ENCODE measurements around the gene DDX24. TPM values are rescaled to one million over a fixed set of nuclear protein-coding genes. Genes with fewer than 3 reads are reported as not detected.

The DDX24 gene
- total and polyA plus RNA-seq, 11 donors, result 113 to 268 (median 204) TPM

DNA sequence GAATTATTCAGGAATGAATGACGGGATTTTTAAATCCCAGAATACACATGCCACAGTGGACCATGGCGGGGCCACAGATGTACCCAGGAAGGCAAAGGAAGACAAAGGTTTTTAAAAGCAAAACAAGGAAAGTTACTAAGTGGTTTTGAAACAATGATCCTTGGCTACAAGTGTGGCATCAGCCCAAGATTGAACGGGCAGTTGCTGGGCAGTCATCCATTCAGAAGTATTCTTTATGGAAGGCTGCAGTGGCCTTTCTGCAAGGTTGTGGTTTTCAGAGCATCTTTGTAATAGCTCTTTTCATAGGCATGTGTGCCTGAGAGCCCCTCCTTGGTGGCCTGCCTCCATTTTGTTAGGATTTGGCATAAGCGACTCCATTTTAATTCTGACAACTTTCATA is 16.1 kb upstream of the DDX24 start:
- 95 to 100% (median 96%) methylated on average over 4 of the region's 4 CpGs for WGBS, 4 donors
- ATAC-seq (no peak), DNase-seq (no peak)
- Histone ChIP-seq H3K4me1 (no peaks in the 10 kb centered on the region), H3K4me3 (no peak overlapping the region), H3K9me3 (no peaks in the 10 kb centered on the region), H3K27ac (no peak overlapping the region), H3K27me3 (no peaks in the 10 kb centered on the region), H3K36me3 (peaks cover 0 to 7% (median 0%) of the 10 kb centered on the region in 9 donors)
- intact Hi-C loops (cut with DNase I), result no loop called here
- no peak for TF ChIP-seq POLR2A (IDR thresholded peaks at IDR 0.05)
- TF ChIP-seq, protein P1, sequence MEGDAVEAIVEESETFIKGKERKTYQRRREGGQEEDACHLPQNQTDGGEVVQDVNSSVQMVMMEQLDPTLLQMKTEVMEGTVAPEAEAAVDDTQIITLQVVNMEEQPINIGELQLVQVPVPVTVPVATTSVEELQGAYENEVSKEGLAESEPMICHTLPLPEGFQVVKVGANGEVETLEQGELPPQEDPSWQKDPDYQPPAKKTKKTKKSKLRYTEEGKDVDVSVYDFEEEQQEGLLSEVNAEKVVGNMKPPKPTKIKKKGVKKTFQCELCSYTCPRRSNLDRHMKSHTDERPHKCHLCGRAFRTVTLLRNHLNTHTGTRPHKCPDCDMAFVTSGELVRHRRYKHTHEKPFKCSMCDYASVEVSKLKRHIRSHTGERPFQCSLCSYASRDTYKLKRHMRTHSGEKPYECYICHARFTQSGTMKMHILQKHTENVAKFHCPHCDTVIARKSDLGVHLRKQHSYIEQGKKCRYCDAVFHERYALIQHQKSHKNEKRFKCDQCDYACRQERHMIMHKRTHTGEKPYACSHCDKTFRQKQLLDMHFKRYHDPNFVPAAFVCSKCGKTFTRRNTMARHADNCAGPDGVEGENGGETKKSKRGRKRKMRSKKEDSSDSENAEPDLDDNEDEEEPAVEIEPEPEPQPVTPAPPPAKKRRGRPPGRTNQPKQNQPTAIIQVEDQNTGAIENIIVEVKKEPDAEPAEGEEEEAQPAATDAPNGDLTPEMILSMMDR (IDR thresholded peaks at IDR 0.05), result no peak

DNA sequence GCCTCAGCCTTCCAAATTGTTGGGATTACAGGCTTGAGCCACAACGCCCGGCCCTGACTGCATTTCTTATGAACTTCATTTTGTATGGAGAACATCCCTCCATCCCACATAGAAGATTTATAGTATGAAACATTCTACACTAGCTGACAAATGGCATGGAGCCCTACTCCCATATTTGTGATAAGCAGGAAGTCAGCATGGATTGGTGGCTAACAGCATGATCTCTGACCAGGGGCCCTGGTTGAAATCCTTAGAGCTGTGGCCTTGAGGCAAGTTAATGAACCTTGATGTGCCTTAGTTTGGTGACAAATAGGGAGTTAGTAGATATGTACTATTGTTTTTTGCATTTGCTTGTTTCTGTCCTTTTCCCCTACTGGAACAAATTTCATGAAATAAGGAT is 12.4 kb upstream of the DDX24 start:
- DNase-seq (no peak), ATAC-seq (no peak)
- H3K9me3 ChIP-seq, result no peaks in the 10 kb centered on the region
- H3K4me1 ChIP-seq, result no peaks in the 10 kb centered on the region
- WGBS, 4 donors, result 97 to 100% (median 99%) methylated on average over 2 of the region's 2 CpGs
- peaks cover 0 to 7% (median 0%) of the 10 kb centered on the region in 9 donors for H3K36me3 ChIP-seq
- H3K4me3 ChIP-seq, result no peak overlapping the region
- intact Hi-C loops (cut with DNase I), result no loop called here
- H3K27ac ChIP-seq, result no peak overlapping the region
- H3K27me3 ChIP-seq, result no peaks in the 10 kb centered on the region
- TF ChIP-seq, protein P1 (IDR thresholded peaks at IDR 0.05), result no peak
- TF ChIP-seq POLR2A (IDR thresholded peaks at IDR 0.05), result no peak

DNA sequence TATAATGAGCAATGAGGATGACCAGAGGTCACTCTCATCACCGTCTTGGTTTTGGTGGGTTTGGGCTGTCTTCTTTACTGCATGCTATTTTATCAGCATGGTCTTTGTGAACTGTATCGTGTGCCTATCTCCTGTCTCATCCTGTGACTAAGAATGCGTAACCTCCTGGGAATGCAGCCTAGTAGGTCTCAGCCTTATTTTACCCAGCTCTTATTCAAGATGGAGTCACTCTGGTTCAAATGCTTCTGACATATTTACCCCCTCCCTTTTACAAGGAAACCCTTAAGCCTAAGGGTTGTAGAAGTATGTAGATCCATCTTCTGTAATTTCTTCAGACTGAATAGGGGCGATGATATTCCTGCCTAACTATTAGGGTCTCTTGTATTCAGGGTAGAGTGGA is 8.5 kb upstream of the DDX24 start:
- intact Hi-C loops (cut with DNase I), result no loop called here
- no peaks in the 10 kb centered on the region for H3K36me3 ChIP-seq
- WGBS, 4 donors, result 87 to 92% (median 89%) methylated on average over 4 of the region's 4 CpGs
- no peak for DNase-seq
- H3K4me3 ChIP-seq, result no peak overlapping the region
- H3K4me1 ChIP-seq, result no peaks in the 10 kb centered on the region
- no peak for ATAC-seq
- no peaks in the 10 kb centered on the region for H3K27me3 ChIP-seq
- no peak for TF ChIP-seq POLR2A (IDR thresholded peaks at IDR 0.05)
- TF ChIP-seq, protein P1 (IDR thresholded peaks at IDR 0.05), result no peak
- H3K9me3 ChIP-seq, result no peaks in the 10 kb centered on the region
- no peak overlapping the region for H3K27ac ChIP-seq

DNA sequence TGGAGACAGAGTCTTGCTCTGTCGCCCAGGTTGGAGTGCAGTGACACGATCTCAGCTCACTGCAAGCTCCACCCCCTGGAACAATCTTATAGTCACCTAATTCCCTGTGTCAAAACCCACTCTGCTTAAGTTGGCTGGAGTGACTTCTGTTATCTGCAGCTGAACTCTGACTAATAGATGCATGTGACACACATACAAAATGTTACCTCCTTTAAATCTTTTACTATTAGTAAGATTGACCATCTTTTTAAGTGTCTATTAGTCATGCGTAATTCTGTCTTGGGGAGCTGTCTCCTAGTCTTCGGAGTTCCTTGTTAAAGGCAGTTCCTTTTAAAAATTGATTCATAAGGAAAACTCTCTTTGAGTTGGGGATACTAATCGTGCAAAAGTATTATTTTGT is 7.5 kb upstream of the DDX24 start:
- 85 to 91% (median 90%) methylated on average over 5 of the region's 5 CpGs for WGBS, 4 donors
- H3K36me3 ChIP-seq, result no peaks in the 10 kb centered on the region
- no peak for TF ChIP-seq POLR2A (IDR thresholded peaks at IDR 0.05)
- TF ChIP-seq, protein P1 (IDR thresholded peaks at IDR 0.05), result no peak
- DNase-seq (no peak), ATAC-seq (no peak)
- intact Hi-C loops (cut with DNase I), result no loop called here
- no peak overlapping the region for H3K4me3 ChIP-seq
- no peaks in the 10 kb centered on the region for H3K27me3 ChIP-seq
- H3K9me3 ChIP-seq, result no peaks in the 10 kb centered on the region
- no peaks in the 10 kb centered on the region for H3K4me1 ChIP-seq
- H3K27ac ChIP-seq, result no peak overlapping the region

Data from heart left ventricle (tissue), 16 donors.